HEK293T (cell line): ENCODE measurements around the gene MAGEA6.
"Not testable (repeated sequence)": the region's sequence is repeated elsewhere in the genome, so short reads cannot be mapped to it uniquely, and the experiment has no call there.

Experiments used
- ARNT ChIP-seq: fragments of 450-650 bp; IDR thresholded peaks from 2 replicates; pipeline ENCODE4 v1.6.1; 2017; ENCODE audit warnings: mild to moderate bottlenecking
- BHLHE40 ChIP-seq: fragments of 450-650 bp; IDR thresholded peaks from 2 replicates; pipeline ENCODE4 v1.6.1; 2016; ENCODE audit warnings: mild to moderate bottlenecking, moderate library complexity, borderline replicate concordance
- FOXK2 ChIP-seq: fragments of 450-650 bp; IDR thresholded peaks from 2 replicates; pipeline ENCODE4 v1.6.1; 2016; ENCODE audit warnings: mild to moderate bottlenecking
- FOXM1 ChIP-seq: fragments of 450-650 bp; IDR thresholded peaks from 2 replicates; pipeline ENCODE4 v1.6.1; 2017; ENCODE audit warnings: mild to moderate bottlenecking, borderline replicate concordance
- HDGF ChIP-seq: fragments of 450-650 bp; IDR thresholded peaks from 2 replicates; pipeline ENCODE4 v1.6.1; 2017; ENCODE audit warnings: antibody characterized with exemption, borderline replicate concordance
- L3MBTL2 ChIP-seq: fragments of 450-650 bp; conservative IDR thresholded peaks from 2 replicates; pipeline ENCODE4 v1.6.1; 2016; ENCODE audit warnings: mild to moderate bottlenecking
- LEF1 ChIP-seq: fragments of 450-650 bp; IDR thresholded peaks from 2 replicates; pipeline ENCODE4 v1.6.1; 2017; ENCODE audit warnings: mild to moderate bottlenecking, borderline replicate concordance
- NFRKB ChIP-seq: fragments of 450-650 bp; IDR thresholded peaks from 2 replicates; pipeline ENCODE4 v1.6.1; 2016; ENCODE audit warnings: mild to moderate bottlenecking, moderate library complexity
- SP1 ChIP-seq: fragments of 450-650 bp; IDR thresholded peaks from 2 replicates; pipeline ENCODE4 v1.6.1; 2017
- SUZ12 ChIP-seq: fragments of 450-650 bp; IDR thresholded peaks from 2 replicates; pipeline ENCODE4 v1.6.1; 2016; ENCODE audit warnings: mild to moderate bottlenecking
- TARDBP ChIP-seq: fragments of 450-650 bp; IDR thresholded peaks from 2 replicates; pipeline ENCODE4 v1.6.1; 2016

DNA sequence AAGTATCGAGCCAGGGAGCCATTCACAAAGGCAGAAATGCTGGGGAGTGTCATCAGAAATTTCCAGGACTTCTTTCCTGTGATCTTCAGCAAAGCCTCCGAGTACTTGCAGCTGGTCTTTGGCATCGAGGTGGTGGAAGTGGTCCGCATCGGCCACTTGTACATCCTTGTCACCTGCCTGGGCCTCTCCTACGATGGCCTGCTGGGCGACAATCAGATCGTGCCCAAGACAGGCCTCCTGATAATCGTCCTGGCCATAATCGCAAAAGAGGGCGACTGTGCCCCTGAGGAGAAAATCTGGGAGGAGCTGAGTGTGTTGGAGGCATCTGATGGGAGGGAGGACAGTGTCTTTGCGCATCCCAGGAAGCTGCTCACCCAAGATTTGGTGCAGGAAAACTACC is 33.0 kb downstream of the MAGEA6 start:
- not testable (repeated sequence) for TF ChIP-seq BHLHE40, NFRKB, LEF1, HDGF, SUZ12, SP1, TARDBP, FOXM1, FOXK2, L3MBTL2, ARNT
